Endodermal cell (in vitro differentiated cells): ENCODE data around the gene RPL19. TPM values are rescaled to one million over a fixed set of nuclear protein-coding genes. Genes with fewer than 3 reads are reported as not detected.

ENCODE experiments used
- DNase-seq: peaks from one replicate; pipeline ENCODE4 v3.0.0-alpha.2; 2017
- H3K27ac ChIP-seq: 2 replicates; pipeline ENCODE4 v1.5.1; 2013; ENCODE audit warnings: mild to moderate bottlenecking, low read depth, low read length, moderate library complexity
- H3K27me3 ChIP-seq: 2 replicates; pipeline ENCODE4 v1.6.1; 2013; ENCODE audit warnings: mild to moderate bottlenecking, low read length, moderate library complexity; ENCODE audit not compliant: insufficient read depth, control insufficient read depth, poor library complexity, severe bottlenecking
- H3K36me3 ChIP-seq: 2 replicates; pipeline ENCODE4 v1.7.0; 2013; ENCODE audit warnings: mild to moderate bottlenecking, low read length, moderate library complexity; ENCODE audit not compliant: control insufficient read depth, insufficient read depth
- H3K4me1 ChIP-seq: one replicate; pipeline ENCODE4 v1.7.0; 2013; ENCODE audit warnings: low read length; ENCODE audit not compliant: control insufficient read depth, insufficient read depth
- H3K4me3 ChIP-seq: 2 replicates; pipeline ENCODE4 v1.5.1; 2013; ENCODE audit warnings: mild to moderate bottlenecking, low read length, moderate library complexity
- H3K9ac ChIP-seq: 2 replicates; pipeline ENCODE4 v1.6.1; 2013; ENCODE audit warnings: mild to moderate bottlenecking, low read length, moderate library complexity; ENCODE audit not compliant: poor library complexity, severe bottlenecking; ENCODE audit errors: extremely low read depth
- H3K9me3 ChIP-seq: 2 replicates; pipeline ENCODE4 v1.6.1; 2013; ENCODE audit warnings: mild to moderate bottlenecking, low read length, moderate library complexity; ENCODE audit not compliant: control insufficient read depth
- H3K27ac Mint-ChIP-seq: 2 replicates; pipeline ENCODE4 v1.8.0; 2020; ENCODE audit warnings: mixed read lengths
- H3K27me3 Mint-ChIP-seq: 2 replicates; pipeline ENCODE4 v1.8.0; 2021; ENCODE audit warnings: mild to moderate bottlenecking, mixed read lengths; ENCODE audit not compliant: insufficient read depth
- H3K36me3 Mint-ChIP-seq: 2 replicates; pipeline ENCODE4 v1.8.0; 2020; ENCODE audit warnings: low read depth, mixed read lengths
- H3K4me1 Mint-ChIP-seq: 2 replicates; pipeline ENCODE4 v1.8.0; 2020; ENCODE audit warnings: mixed read lengths
- H3K4me3 Mint-ChIP-seq: 2 replicates; pipeline ENCODE4 v1.8.0; 2020; ENCODE audit warnings: mild to moderate bottlenecking, moderate library complexity, mixed read lengths
- H3K9me3 Mint-ChIP-seq: 2 replicates; pipeline ENCODE4 v1.8.0; 2020; ENCODE audit warnings: mild to moderate bottlenecking, mixed read lengths
- WGBS, 2 experiments: methylation state at CpG; one replicate each; pipeline versions ENCODE4 v1.1.5 to v1.1.7; 2013; ENCODE audit warnings: missing lambda C conversion rate in 2 of 2, mixed read lengths in 1 of 2; ENCODE audit not compliant: insufficient coverage in 1 of 2, insufficient read length in 1 of 2; 5-methylcytosine and 5-hydroxymethylcytosine counted together
- total RNA-seq, 2 donors: library from RNA; stranded (reverse); fragmentation: NEBNext Ultra II Directional in 1 of 2; extraction: Animal tissue kit (Norgen Biotek cat#: 25700) in 1 of 2; gene quantifications; 2 replicates in 1 of 2; 3 replicates in 1 of 2; pipeline ENCODE4 v1.2.1, GENCODE V29; 2021
- TF ChIP-seq, protein P1 (sequence below): fragments of 200-600 bp; sonication (generic); conservative IDR thresholded peaks from 2 replicates; pipeline ENCODE4 v1.5.0; 2021; ENCODE audit warnings: antibody characterized with exemption, mild to moderate bottlenecking

Gene RPL19
- total RNA-seq, 2 donors from 2014 or later, result 1,782 to 1,829 TPM

DNA sequence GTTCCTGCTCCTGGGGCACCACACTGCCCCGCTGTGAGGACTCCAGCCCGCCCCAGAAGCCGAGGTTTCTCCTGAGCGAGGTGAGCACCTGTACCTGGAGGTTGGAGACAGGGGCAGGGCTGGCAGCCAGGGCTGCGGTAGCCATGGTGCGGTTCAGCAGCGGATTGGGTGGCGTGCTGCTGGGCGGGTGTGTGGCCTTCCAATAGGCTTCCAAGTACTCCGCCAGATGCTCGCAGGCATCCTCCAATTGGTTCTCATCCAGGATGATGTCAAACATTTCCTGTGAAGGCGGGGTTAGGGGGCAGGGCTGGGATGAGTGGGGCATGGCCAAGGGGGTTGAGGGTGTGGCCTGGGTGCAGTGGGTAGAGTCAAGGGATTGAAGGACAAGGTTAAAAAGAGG is 22.8 kb upstream of the RPL19 start:
- peak; percentile 100 for DNase-seq
- H3K4me1 Mint-ChIP-seq, result peaks cover 7% of the 10 kb centered on the region

DNA sequence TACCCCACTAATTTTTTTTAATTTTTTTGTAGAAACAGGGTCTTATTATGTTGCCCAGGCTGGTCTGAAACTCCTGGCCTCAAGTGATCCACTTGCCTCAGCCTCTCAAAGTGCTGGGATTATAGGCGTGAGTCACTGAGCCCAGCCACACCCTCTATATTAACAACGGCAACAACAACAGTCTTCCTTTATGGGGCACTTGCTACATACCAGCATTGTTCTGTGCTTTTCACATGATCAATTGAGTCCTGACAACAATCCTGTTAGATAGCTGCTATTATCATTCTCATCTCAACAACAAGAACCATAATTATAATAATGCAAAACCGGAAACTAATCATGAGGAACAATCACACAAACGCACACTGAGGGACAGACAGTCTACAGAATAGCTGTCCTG is 21.5 kb upstream of the RPL19 start:
- Mint-ChIP-seq H3K27me3 (no peaks in the 10 kb centered on the region), H3K36me3 (peaks cover 42% of the 10 kb centered on the region), H3K27ac (no peak overlapping the region), H3K4me3 (no peak overlapping the region), H3K4me1 (peaks cover 6% of the 10 kb centered on the region), H3K9me3 (no peaks in the 10 kb centered on the region)
- no peak overlapping the region for H3K27ac ChIP-seq
- H3K27me3 ChIP-seq, result no peaks in the 10 kb centered on the region
- no peak overlapping the region for H3K9ac ChIP-seq
- no peak overlapping the region for H3K4me3 ChIP-seq
- peaks cover 28% of the 10 kb centered on the region for H3K36me3 ChIP-seq
- 93 to 95% methylated on average over 2 to 4 of the region's 4 CpGs for WGBS, 2 experiments
- H3K9me3 ChIP-seq, result no peaks in the 10 kb centered on the region
- TF ChIP-seq, protein P1, sequence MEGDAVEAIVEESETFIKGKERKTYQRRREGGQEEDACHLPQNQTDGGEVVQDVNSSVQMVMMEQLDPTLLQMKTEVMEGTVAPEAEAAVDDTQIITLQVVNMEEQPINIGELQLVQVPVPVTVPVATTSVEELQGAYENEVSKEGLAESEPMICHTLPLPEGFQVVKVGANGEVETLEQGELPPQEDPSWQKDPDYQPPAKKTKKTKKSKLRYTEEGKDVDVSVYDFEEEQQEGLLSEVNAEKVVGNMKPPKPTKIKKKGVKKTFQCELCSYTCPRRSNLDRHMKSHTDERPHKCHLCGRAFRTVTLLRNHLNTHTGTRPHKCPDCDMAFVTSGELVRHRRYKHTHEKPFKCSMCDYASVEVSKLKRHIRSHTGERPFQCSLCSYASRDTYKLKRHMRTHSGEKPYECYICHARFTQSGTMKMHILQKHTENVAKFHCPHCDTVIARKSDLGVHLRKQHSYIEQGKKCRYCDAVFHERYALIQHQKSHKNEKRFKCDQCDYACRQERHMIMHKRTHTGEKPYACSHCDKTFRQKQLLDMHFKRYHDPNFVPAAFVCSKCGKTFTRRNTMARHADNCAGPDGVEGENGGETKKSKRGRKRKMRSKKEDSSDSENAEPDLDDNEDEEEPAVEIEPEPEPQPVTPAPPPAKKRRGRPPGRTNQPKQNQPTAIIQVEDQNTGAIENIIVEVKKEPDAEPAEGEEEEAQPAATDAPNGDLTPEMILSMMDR, result no peak
- no peak for DNase-seq
- H3K4me1 ChIP-seq, result no peaks in the 10 kb centered on the region

More for the DNA sequence above, 22.8 kb upstream of the RPL19 start:
- TF ChIP-seq, protein P1, result no peak
- WGBS, 2 experiments, result 91% methylated on average over 8 to 12 of the region's 12 CpGs
- Histone ChIP-seq H3K27ac (no peak overlapping the region), H3K4me3 (no peak overlapping the region), H3K9ac (no peak overlapping the region), H3K27me3 (no peaks in the 10 kb centered on the region), H3K4me1 (no peaks in the 10 kb centered on the region), H3K36me3 (peaks cover 23% of the 10 kb centered on the region), H3K9me3 (no peaks in the 10 kb centered on the region)
- Mint-ChIP-seq H3K27me3 (no peaks in the 10 kb centered on the region), H3K36me3 (peaks cover 32% of the 10 kb centered on the region), H3K9me3 (no peaks in the 10 kb centered on the region), H3K27ac (peak overlapping the region; percentile 85), H3K4me3 (peak overlapping the region; percentile 38)

DNA sequence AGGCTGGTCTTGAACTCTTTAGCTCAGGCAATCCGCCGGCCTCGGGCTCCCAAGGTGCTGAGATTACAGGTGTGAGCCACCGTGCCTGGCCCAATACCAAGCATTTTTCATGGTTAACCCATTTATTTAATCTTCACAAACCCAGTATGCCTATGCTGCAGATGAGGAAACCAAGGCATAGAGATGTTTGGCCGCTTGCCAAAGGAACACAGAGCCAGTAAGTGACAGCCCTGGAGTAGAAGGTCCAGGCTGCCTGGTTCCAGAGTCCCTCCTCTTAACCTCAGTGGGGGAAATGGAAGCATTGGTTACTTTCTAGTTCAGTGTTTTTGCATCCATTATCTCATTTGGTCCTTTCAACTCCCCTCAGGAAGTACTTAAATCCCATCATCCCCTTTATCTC is 18.8 kb upstream of the RPL19 start:
- Histone ChIP-seq H3K9ac (no peak overlapping the region), H3K4me1 (no peaks in the 10 kb centered on the region), H3K36me3 (peaks cover 35% of the 10 kb centered on the region), H3K9me3 (no peaks in the 10 kb centered on the region), H3K27ac (no peak overlapping the region), H3K4me3 (no peak overlapping the region), H3K27me3 (no peaks in the 10 kb centered on the region)
- Mint-ChIP-seq H3K36me3 (peaks cover 50% of the 10 kb centered on the region), H3K27me3 (no peaks in the 10 kb centered on the region), H3K4me1 (no peaks in the 10 kb centered on the region), H3K27ac (no peak overlapping the region), H3K9me3 (no peaks in the 10 kb centered on the region), H3K4me3 (no peak overlapping the region)
- DNase-seq, result no peak
- TF ChIP-seq, protein P1, result no peak
- 94 to 98% methylated on average over 4 to 5 of the region's 5 CpGs for WGBS, 2 experiments
